ENCODE data around the gene HMOX2.

GRCh38 chr16:4491898-4492297, 15.7 kb downstream of the HMOX2 start:
- TF ChIP-seq TAF1 (IDR thresholded peaks at IDR 0.05; ENCODE audit: low read depth) (no peak), FOXM1 (IDR thresholded peaks at IDR 0.05; ENCODE audit: borderline replicate concordance, low read depth) (no peak), YY1 (IDR thresholded peaks at IDR 0.05; ENCODE audit: low read depth) (no peak), ZBTB7A (IDR thresholded peaks at IDR 0.05; ENCODE audit: low read depth) (no peak), CREB1 (IDR thresholded peaks at IDR 0.05; ENCODE audit: low read depth) (no peak), REST (IDR thresholded peaks at IDR 0.05; ENCODE audit: low read depth) (no peak), CEBPB (IDR thresholded peaks at IDR 0.05) (no peak), MAX (IDR thresholded peaks at IDR 0.05) (no peak), TEAD4 (IDR thresholded peaks at IDR 0.05) (no peak), EP300 (IDR thresholded peaks at IDR 0.05; ENCODE audit: borderline replicate concordance) (no peak), NFIC (IDR thresholded peaks at IDR 0.05) (no peak), RAD21 (IDR thresholded peaks at IDR 0.05; ENCODE audit: low read depth) (no peak), EGR1 (IDR thresholded peaks at IDR 0.05) (no peak)

All from Ishikawa (cell line).